GM19193 (cell line): ENCODE data around the gene PM20D1.

ENCODE experiments used
- POLR2A ChIP-seq: IDR thresholded peaks from 4 replicates; pipeline ENCODE4 v1.6.1; 2011; ENCODE audit not compliant: insufficient read depth, insufficient read length; ENCODE audit errors: extremely low read depth

Gene PM20D1

GRCh38 chr1:205811660-205812059 is 38.3 kb downstream of the PM20D1 start:
- no peak for TF ChIP-seq POLR2A

GRCh38 chr1:205810448-205811157 is 39.3 kb downstream of the PM20D1 start:
- TF ChIP-seq POLR2A, result no peak

GRCh38 chr1:205809942-205810345 is 40.0 kb downstream of the PM20D1 start:
- no peak for TF ChIP-seq POLR2A

GRCh38 chr1:205809469-205809868 is 40.5 kb downstream of the PM20D1 start:
- no peak for TF ChIP-seq POLR2A

- TF ChIP-seq POLR2A, result no peak
These were observed 44.7 kb downstream of the PM20D1 start for GRCh38 chr1:205805082-205805711.

- TF ChIP-seq POLR2A, result no peak
These were observed 45.3 kb downstream of the PM20D1 start for GRCh38 chr1:205804605-205805004.

GRCh38 chr1:205803986-205804385 is 45.9 kb downstream of the PM20D1 start:
- no peak for TF ChIP-seq POLR2A

- TF ChIP-seq POLR2A, result no peak
These were observed 47.9 kb downstream of the PM20D1 start for GRCh38 chr1:205802060-205802459.

- no peak for TF ChIP-seq POLR2A
These were observed 48.8 kb downstream of the PM20D1 start for GRCh38 chr1:205800981-205801703.

- no peak for TF ChIP-seq POLR2A
These were observed 49.5 kb downstream of the PM20D1 start for GRCh38 chr1:205800427-205800826.

GRCh38 chr1:205798577-205798976 is 51.4 kb downstream of the PM20D1 start:
- TF ChIP-seq POLR2A, result no peak

- TF ChIP-seq POLR2A, result no peak
These were observed 52.8 kb downstream of the PM20D1 start for GRCh38 chr1:205797168-205797567.

- no peak for TF ChIP-seq POLR2A
These were observed 55.8 kb downstream of the PM20D1 start for GRCh38 chr1:205794011-205794730.

- no peak for TF ChIP-seq POLR2A
These were observed 56.8 kb downstream of the PM20D1 start for GRCh38 chr1:205792961-205793673.
